Vagina (tissue), 2 donors: Measurements from ENCODE around the gene HELB. TPM values are rescaled to one million over a fixed set of nuclear protein-coding genes. Genes with fewer than 3 reads are reported as not detected.

Experiments
- DNase-seq, 2 donors: peaks; one replicate each; pipeline ENCODE4 v3.0.0-alpha.2; 2017; ENCODE audit errors: extremely low spot score in 2 of 2
- H3K27ac ChIP-seq: fragments of 200-600 bp; sonication (generic); one replicate; pipeline ENCODE4 v1.5.1; 2019
- H3K27me3 ChIP-seq: fragments of 200-600 bp; sonication (generic); one replicate; pipeline ENCODE4 v1.5.1; 2019
- H3K36me3 ChIP-seq, 2 donors: fragments of 200-600 bp; sonication (generic); one replicate each; pipeline ENCODE4 v1.5.1; 2017 to 2019
- H3K4me1 ChIP-seq: fragments of 200-600 bp; sonication (generic); one replicate; pipeline ENCODE4 v1.5.1; 2019
- H3K4me3 ChIP-seq, 2 donors: fragments of 200-600 bp; sonication (generic); 1 replicate in 1 of 2; 2 replicates in 1 of 2; pipeline ENCODE4 v1.5.1; 2016 to 2019
- H3K9me3 ChIP-seq: fragments of 200-600 bp; sonication (generic); one replicate; pipeline ENCODE4 v1.5.1; 2019
- POLR2A ChIP-seq, 2 donors: fragments of 450-650 bp; IDR thresholded peaks; one replicate each; pipeline ENCODE4 v1.6.1; 2017; ENCODE audit warnings: antibody characterized with exemption in 2 of 2, mild to moderate bottlenecking in 2 of 2, moderate library complexity in 2 of 2
- POLR2AphosphoS5 ChIP-seq, 2 donors: sonication (generic); formaldehyde crosslinking; IDR thresholded peaks; one replicate each; pipeline ENCODE4 v1.9.0; 2017; ENCODE audit warnings: antibody characterized with exemption in 2 of 2, mild to moderate bottlenecking in 2 of 2, low read depth in 1 of 2; ENCODE audit not compliant: insufficient read depth in 1 of 2
- intact Hi-C: fragments of 100-400 bp; cut with DNase I; formaldehyde crosslinking; loops from one replicate; pipeline ENCODE4 v1.15.1; 2023
- total RNA-seq: library from RNA; depleted of rRNA; stranded (reverse); fragments of >200 nt; gene quantifications from one replicate; pipeline ENCODE4 v1.2.3, GENCODE V29; 2016
- TF ChIP-seq, protein P1 (sequence below), 3 experiments: fragments of 450-650 bp in 2 of 3; fragments of 200-600 bp in 1 of 3; sonication (generic) in 1 of 3; IDR thresholded peaks; one replicate each; pipeline ENCODE4 v1.5.1; 2017 to 2019; ENCODE audit warnings: antibody characterized with exemption in 3 of 3, mild to moderate bottlenecking in 2 of 3, moderate library complexity in 2 of 3

HELB gene
- total RNA-seq, 1 donor from 2014 or later: 5.2 TPM

DNA sequence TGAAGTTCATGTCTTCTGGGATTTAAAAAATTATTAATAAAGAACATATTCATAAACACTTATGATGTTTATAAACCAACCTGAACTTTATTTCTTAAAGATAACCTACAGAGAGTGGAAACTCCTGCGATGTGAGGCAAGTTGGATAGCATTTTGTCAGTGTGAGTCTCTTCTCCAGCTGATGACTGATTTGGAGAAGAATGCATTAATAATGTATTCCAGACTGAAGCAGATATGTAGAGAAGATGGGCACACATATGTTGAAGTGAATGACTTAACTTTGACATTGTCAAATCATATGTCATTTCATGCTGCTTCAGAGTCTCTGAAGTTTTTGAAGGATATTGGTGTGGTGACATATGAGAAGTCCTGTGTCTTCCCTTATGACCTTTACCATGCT, 7.3 kb downstream of the HELB start:
- TF ChIP-seq POLR2A (IDR thresholded peaks at IDR 0.05) (no peak), POLR2AphosphoS5 (IDR thresholded peaks at IDR 0.05; ENCODE audit: insufficient read depth in 1 of 2, low read depth in 1 of 2) (no peak)
- TF ChIP-seq, protein P1, sequence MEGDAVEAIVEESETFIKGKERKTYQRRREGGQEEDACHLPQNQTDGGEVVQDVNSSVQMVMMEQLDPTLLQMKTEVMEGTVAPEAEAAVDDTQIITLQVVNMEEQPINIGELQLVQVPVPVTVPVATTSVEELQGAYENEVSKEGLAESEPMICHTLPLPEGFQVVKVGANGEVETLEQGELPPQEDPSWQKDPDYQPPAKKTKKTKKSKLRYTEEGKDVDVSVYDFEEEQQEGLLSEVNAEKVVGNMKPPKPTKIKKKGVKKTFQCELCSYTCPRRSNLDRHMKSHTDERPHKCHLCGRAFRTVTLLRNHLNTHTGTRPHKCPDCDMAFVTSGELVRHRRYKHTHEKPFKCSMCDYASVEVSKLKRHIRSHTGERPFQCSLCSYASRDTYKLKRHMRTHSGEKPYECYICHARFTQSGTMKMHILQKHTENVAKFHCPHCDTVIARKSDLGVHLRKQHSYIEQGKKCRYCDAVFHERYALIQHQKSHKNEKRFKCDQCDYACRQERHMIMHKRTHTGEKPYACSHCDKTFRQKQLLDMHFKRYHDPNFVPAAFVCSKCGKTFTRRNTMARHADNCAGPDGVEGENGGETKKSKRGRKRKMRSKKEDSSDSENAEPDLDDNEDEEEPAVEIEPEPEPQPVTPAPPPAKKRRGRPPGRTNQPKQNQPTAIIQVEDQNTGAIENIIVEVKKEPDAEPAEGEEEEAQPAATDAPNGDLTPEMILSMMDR (IDR thresholded peaks at IDR 0.05): no peak
- Histone ChIP-seq H3K27ac (no peak overlapping the region), H3K27me3 (no peaks in the 10 kb centered on the region), H3K9me3 (no peaks in the 10 kb centered on the region), H3K4me1 (peaks cover 6% of the 10 kb centered on the region), H3K4me3 (no peak overlapping the region), H3K36me3 (no peaks in the 10 kb centered on the region)
- no peak for DNase-seq
- intact Hi-C loops: no loop called here

DNA sequence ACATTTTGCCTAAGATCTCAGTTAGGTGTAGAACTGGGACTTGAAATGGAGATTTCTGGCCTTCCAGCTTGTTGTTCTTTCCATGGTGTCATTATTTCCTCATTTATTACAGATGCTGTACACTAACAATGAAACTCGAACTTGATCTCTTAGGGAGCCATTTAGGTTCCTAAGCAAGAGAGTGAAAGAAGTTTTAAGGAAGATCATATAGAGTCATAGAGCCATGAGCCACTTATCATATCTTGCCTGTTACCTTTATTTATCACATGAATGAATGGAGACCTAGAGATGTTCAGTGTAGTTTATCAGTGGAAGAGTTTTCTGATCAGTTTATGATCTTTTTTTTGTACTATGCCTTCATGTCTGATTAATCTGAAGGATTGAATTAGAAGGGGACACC, 9.9 kb downstream of the HELB start:
- Histone ChIP-seq H3K27ac (no peak overlapping the region), H3K9me3 (no peaks in the 10 kb centered on the region), H3K4me1 (peaks cover 6% of the 10 kb centered on the region), H3K36me3 (no peaks in the 10 kb centered on the region), H3K27me3 (no peaks in the 10 kb centered on the region), H3K4me3 (no peak overlapping the region)
- intact Hi-C loops: no loop called here
- TF ChIP-seq POLR2AphosphoS5 (IDR thresholded peaks at IDR 0.05; ENCODE audit: insufficient read depth in 1 of 2, low read depth in 1 of 2) (no peak), POLR2A (IDR thresholded peaks at IDR 0.05) (no peak)
- TF ChIP-seq, protein P1 (IDR thresholded peaks at IDR 0.05): no peak
- no peak for DNase-seq

DNA sequence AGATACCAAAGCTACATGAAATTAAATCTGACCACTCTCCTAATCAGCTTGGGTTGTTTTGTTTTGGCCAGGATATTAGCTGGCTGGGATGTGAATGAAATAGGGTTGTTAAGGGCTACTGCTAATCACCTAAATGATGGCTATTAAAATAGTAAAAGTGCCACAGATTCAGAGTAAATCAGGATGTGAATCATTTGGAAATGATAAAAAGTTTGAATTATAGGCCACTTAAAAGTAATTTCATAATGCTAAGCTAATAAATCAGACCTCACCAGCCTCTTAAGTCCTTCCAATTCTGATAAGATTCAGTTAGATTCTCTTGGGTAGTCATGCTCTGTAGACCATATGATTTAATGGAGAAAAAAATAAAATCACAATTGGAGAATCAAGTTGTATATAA, 12.0 kb downstream of the HELB start:
- Histone ChIP-seq H3K9me3 (no peaks in the 10 kb centered on the region), H3K27me3 (no peaks in the 10 kb centered on the region), H3K27ac (no peak overlapping the region), H3K4me1 (peaks cover 6% of the 10 kb centered on the region), H3K36me3 (no peaks in the 10 kb centered on the region), H3K4me3 (no peak overlapping the region)
- TF ChIP-seq POLR2AphosphoS5 (IDR thresholded peaks at IDR 0.05; ENCODE audit: insufficient read depth in 1 of 2, low read depth in 1 of 2) (no peak), POLR2A (IDR thresholded peaks at IDR 0.05) (no peak)
- TF ChIP-seq, protein P1 (IDR thresholded peaks at IDR 0.05): no peak
- intact Hi-C loops: no loop called here
- no peak for DNase-seq

DNA sequence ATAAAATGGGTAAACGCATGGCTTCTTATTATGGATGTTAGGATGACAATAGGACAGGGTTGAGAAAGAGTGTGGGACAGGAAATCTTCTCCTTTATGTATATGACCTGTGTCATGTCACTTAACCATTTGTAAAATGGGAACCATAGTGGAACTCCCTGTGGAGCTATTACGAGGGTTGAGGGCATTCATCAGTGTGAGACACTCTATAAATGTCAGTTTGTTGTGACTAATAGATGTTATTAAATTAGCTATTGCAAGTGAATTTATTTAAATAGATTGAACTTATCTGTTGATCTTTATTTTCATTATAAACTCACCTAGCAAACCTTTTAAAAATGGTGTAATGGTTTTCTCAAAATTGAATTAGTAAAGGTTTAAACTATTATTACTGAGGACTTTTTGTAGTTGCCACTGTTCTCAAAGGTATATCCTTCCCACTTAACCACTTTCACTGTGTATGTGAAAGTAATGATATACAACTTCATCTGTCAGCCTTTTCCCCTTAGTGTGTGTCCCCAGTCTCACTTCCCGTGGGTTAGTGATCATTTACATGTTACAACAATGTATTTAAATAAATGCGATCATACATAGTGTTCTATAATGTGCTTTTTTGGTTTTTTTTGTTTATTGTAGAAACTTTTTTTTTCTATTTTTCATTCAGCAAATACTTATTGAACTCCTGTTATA, 17.1 kb downstream of the HELB start:
- no peak for DNase-seq
- H3K4me3 ChIP-seq: no peak overlapping the region
- no peaks in the 10 kb centered on the region for H3K9me3 ChIP-seq
- H3K4me1 ChIP-seq: no peaks in the 10 kb centered on the region
- H3K27me3 ChIP-seq: no peaks in the 10 kb centered on the region
- intact Hi-C loops: no loop called here
- no peak for TF ChIP-seq POLR2A (IDR thresholded peaks at IDR 0.05)
- TF ChIP-seq, protein P1 (IDR thresholded peaks at IDR 0.05): no peak
- TF ChIP-seq POLR2AphosphoS5 (IDR thresholded peaks at IDR 0.05; ENCODE audit: insufficient read depth in 1 of 2, low read depth in 1 of 2): no peak
- no peaks in the 10 kb centered on the region for H3K36me3 ChIP-seq
- H3K27ac ChIP-seq: no peak overlapping the region

DNA sequence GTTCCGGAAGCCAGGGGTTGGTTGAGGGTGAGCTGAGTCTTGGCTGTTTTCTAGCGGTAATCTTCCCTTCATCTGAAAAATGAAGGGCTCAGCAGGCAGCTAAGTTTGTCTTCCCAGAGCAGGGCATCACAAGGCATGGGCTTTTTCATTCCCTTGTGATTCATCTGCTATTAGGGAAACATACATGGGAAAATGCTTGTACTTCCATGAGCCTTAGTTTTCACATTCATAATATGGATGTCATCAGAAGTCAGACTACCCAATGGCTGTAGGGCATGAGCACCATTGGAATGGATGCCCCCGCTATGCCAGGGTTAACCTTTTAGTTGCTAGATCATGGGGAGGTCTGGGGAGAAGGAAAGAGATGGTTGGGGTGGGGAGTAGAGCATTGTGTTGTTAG, 18.7 kb downstream of the HELB start:
- Histone ChIP-seq H3K4me3 (no peak overlapping the region), H3K27ac (no peak overlapping the region), H3K4me1 (no peaks in the 10 kb centered on the region), H3K36me3 (no peaks in the 10 kb centered on the region), H3K27me3 (no peaks in the 10 kb centered on the region), H3K9me3 (no peaks in the 10 kb centered on the region)
- no peak for TF ChIP-seq POLR2A (IDR thresholded peaks at IDR 0.05)
- TF ChIP-seq, protein P1 (IDR thresholded peaks at IDR 0.05): no peak
- no peak for TF ChIP-seq POLR2AphosphoS5 (IDR thresholded peaks at IDR 0.05; ENCODE audit: insufficient read depth in 1 of 2, low read depth in 1 of 2)
- no peak for DNase-seq
- intact Hi-C loops: no loop called here
